ENCODE data around the gene FBXL16. TPM values are rescaled to one million over a fixed set of nuclear protein-coding genes. Genes with fewer than 3 reads are reported as not detected.

Gene FBXL16
- total and polyA plus RNA-seq, 2 of the 13 experiments (the other 11 are each of a cell fraction or from before 2014, with no cell fraction given), result 0.22 to 2.0 TPM

- TF ChIP-seq HDAC6 (IDR thresholded peaks at IDR 0.05; ENCODE audit: low read depth, low read length), result no peak
- no peak for TF ChIP-seq ZNF382 (CRISPR knock-in tag; IDR thresholded peaks at IDR 0.05; ENCODE audit: borderline replicate concordance)
- TF ChIP-seq HES4 (CRISPR knock-in tag; IDR thresholded peaks at IDR 0.05; ENCODE audit: borderline replicate concordance), result peak; percentile 83
- peak; percentile 87 for TF ChIP-seq TBX2 (CRISPR knock-in tag; IDR thresholded peaks at IDR 0.05; ENCODE audit: borderline replicate concordance)
- TF ChIP-seq ZNF234 (CRISPR knock-in tag; conservative IDR thresholded peaks at IDR 0.05), result peak; percentile 47; the same call in 1 of the 2 replicates
- peak; percentile 76 for TF ChIP-seq JUN (CRISPR knock-in tag; IDR thresholded peaks at IDR 0.05)
- peak; percentile 89 for TF ChIP-seq MTA1 (CRISPR knock-in tag; IDR thresholded peaks at IDR 0.05; ENCODE audit: borderline replicate concordance)
- TF ChIP-seq NR2F6 (IDR thresholded peaks at IDR 0.05), result no peak
- TF ChIP-seq NR2F6 (CRISPR knock-in tag; IDR thresholded peaks at IDR 0.05), result peak; percentile 58; the same call in 1 of the 2 replicates
- TF ChIP-seq ZNF652 (CRISPR knock-in tag; IDR thresholded peaks at IDR 0.05; ENCODE audit: borderline replicate concordance, low read depth), result no peak
- peak; percentile 93 for TF ChIP-seq KMT2A (CRISPR knock-in tag; IDR thresholded peaks at IDR 0.05)
- TF ChIP-seq ZMYM2 (CRISPR knock-in tag; IDR thresholded peaks at IDR 0.05), result no peak
- peak; percentile 67 for TF ChIP-seq PHF5A (CRISPR knock-in tag; IDR thresholded peaks at IDR 0.05; ENCODE audit: low read depth, unreplicated experiment)
- TF ChIP-seq ZNF224 (CRISPR knock-in tag; IDR thresholded peaks at IDR 0.05), result no peak
- no peak for TF ChIP-seq PAF1 (CRISPR knock-in tag; IDR thresholded peaks at IDR 0.05)
- TF ChIP-seq DBP (CRISPR knock-in tag; IDR thresholded peaks at IDR 0.05; ENCODE audit: not compliant biosample characterization), result no peak
- TF ChIP-seq RBM22 (optimal IDR thresholded peaks at IDR 0.05; ENCODE audit: low read length), result no peak
- TF ChIP-seq ZNF605 (CRISPR knock-in tag; IDR thresholded peaks at IDR 0.05), result no peak; the same call in 1 of the 2 replicates
- TF ChIP-seq SOX6 (IDR thresholded peaks at IDR 0.05), result no peak
- TF ChIP-seq SOX6 (CRISPR knock-in tag; IDR thresholded peaks at IDR 0.05), result peak; percentile 43; the same call in 1 of the 2 replicates
- TF ChIP-seq AHR (CRISPR knock-in tag; IDR thresholded peaks at IDR 0.05), result no peak; the same call in 1 of the 2 replicates
- TF ChIP-seq KLF11 (CRISPR knock-in tag; IDR thresholded peaks at IDR 0.05), result no peak
- TF ChIP-seq TBL1XR1 (IDR thresholded peaks at IDR 0.05; ENCODE audit: borderline replicate concordance, low read length, partially characterized antibody), result no peak
- no peak for TF ChIP-seq ZNF598 (CRISPR knock-in tag; IDR thresholded peaks at IDR 0.05; ENCODE audit: borderline replicate concordance)
- no peak for TF ChIP-seq HOXA7 (CRISPR knock-in tag; IDR thresholded peaks at IDR 0.05)
- TF ChIP-seq SRY (CRISPR knock-in tag; IDR thresholded peaks at IDR 0.05), result peak; percentile 47; the same call in 1 of the 2 replicates
- no peak for TF ChIP-seq NCOA5 (CRISPR knock-in tag; IDR thresholded peaks at IDR 0.05)
- TF ChIP-seq ZNF251 (CRISPR knock-in tag; IDR thresholded peaks at IDR 0.05), result no peak
- peak; percentile 43; the same call in 1 of the 2 replicates for TF ChIP-seq POGZ (CRISPR knock-in tag; IDR thresholded peaks at IDR 0.05)
- no peak for TF ChIP-seq NFRKB (IDR thresholded peaks at IDR 0.05)
- TF ChIP-seq ZBTB4 (CRISPR knock-in tag; IDR thresholded peaks at IDR 0.05; ENCODE audit: borderline replicate concordance), result no peak
These were observed 35.3 kb upstream of the FBXL16 start, which contains the start of gene CIAO3 (continued) for GRCh38 chr16:740764-741505.
